Stimulated activated CD8-positive, alpha-beta memory T cell treated with anti-CD3 and anti-CD28 coated beads, Interleukin-2, amount 100 ng/mL, for 48 hours (primary cell): ENCODE measurements around the gene UBXN1.

ENCODE experiments used
- DNase-seq, 2 donors: peaks; one replicate each; pipeline ENCODE4 v3.0.0-alpha.2; 2020; ENCODE audit warnings: low read depth in 2 of 2

The UBXN1 gene

DNA sequence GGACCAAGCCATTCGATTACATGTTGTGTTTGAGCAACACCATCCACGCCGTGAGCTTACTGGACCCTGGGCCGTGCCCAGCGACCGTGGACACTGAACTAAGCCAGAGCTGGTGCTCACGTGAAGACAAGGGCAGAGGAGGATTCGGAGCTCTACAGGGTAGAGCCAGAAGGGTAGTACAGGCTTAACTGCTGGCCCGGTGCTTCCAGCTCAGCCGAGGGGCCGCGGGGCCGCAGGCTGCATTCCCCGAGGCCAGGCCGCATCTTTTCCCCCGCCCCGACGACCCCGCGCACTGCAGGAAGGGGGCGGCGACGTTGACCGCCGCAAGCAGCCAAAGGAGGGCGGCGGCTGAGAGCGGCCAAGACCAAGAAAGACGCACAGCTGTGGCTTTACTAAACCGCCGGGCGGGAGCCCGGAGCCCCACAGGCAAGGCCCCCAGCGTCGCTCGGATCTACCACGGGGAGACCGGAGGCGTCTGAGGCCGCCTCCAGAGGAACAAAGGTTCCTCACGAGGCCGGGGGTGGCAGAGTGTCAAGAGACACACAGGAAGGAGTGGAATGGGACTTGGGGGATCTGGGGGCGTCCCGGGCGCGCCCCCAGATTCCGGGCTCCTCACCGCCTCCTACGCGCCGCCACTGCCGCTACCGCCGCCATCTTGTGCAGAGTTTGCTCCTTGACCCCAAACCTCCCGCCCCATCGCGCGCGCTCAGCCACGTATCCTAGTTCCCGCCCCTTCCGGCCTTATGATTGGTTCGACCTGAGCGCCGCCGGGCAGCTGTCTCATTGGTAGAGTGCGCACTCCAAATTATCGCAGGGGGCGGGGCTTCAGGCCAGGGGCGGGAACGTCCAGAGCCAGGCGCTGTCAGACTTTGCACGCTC, 32.7 kb downstream of the UBXN1 start, which contains the start of gene GANAB:
GANAB (minus strand) TSS at position 668 of the 879 bp plus-strand sequence; CDS start at position 654, 14 bp downstream.
- peak; percentile 99 to 100 for DNase-seq

DNA sequence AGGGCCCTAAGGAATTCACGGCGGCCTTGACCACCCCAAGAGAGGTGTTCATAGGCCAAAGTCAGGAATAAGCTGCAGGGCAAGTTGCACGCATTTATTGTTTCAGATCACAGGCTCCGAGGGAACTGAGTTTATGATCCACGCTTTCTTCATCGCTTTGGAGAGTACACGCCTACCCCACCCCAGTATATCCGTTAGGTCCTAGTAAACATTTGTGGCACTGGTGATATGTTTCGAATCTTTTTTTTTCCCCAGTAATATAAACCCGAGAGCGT, 33.3 kb downstream of the UBXN1 start:
- no peak for DNase-seq

DNA sequence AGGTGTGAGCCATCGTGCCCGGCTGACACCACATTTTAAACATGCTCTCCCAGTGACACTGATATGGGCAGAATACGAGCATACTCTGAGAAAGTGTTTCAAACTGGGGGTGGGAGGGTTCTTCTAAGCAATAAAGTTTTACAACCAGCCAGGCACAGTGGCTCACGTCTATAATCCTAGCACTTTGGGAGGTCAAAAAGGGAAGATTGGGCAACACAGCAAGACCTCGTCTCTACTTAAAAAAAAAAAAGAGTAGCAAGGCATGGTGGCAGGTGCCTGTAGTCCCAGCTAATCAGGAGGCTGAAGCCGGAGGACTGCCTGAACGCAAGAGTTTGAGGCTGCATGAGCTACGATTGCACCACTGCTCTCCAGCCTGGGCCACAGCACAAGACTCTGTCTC, 34.7 kb downstream of the UBXN1 start:
- DNase-seq = no peak

DNA sequence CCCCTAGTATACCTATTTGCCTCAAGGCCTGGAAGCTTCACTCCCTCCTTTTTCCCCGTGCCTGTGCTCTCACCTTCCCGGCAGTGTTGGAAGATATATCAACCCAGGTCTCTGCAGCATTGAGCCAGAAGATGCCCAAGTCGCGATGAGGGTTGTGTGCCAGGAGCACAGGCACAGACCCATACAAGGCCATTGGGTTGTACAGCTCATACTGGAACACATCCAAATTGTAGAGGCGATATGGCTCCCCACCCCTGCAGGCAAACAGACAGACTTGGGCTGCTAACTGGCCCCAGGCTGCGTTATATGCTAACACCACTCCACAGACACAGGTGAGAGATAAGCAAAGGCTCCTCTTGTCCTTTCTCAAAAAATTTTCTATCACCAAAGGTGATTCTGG, 46.4 kb downstream of the UBXN1 start:
- no peak for DNase-seq

DNA sequence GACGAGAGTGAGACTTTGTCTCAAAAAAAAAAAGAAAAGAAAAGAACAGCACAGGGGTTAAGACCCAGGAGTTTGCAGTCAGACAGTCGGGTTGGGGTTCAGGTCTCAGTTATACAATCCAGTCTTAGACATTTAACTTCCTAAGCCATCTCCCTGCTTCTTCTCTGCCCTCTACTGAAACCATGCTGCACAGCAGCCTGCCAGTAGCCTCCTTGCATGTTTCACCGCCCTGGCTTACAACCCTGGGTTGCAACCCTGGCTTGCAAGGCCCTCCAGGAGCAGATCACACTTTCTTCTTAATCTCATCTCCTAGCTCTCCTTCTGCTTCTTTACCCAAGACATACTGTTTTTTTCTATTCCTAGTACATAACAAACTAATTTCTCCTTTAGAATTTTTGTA, 51.2 kb downstream of the UBXN1 start:
- DNase-seq = no peak
